Osteoblast (primary cell): Measurements from ENCODE around the gene COL8A2. TPM values are rescaled to one million over a fixed set of nuclear protein-coding genes. Genes with fewer than 3 reads are reported as not detected.
"Not testable (repeated sequence)": the region's sequence is repeated elsewhere in the genome, so short reads cannot be mapped to it uniquely, and the experiment has no call there.

Experiments
- DNase-seq: peaks from one replicate; pipeline ENCODE4 v3.0.0; 2011; ENCODE audit warnings: low spot score, mixed read lengths; ENCODE audit not compliant: insufficient read length; ENCODE audit errors: missing footprints
- H2AFZ ChIP-seq: 2 replicates; pipeline ENCODE4 v1.6.0; 2011; ENCODE audit warnings: mild to moderate bottlenecking, low read length
- H3K27ac ChIP-seq: 2 replicates; pipeline ENCODE4 v1.5.1; 2011; ENCODE audit warnings: mild to moderate bottlenecking, low read depth, low read length, moderate library complexity
- H3K27me3 ChIP-seq: 2 replicates; pipeline ENCODE4 v1.6.0; 2012; ENCODE audit warnings: mild to moderate bottlenecking, control low read depth, inconsistent platforms, low read length, moderate library complexity; ENCODE audit not compliant: insufficient read depth
- H3K36me3 ChIP-seq: 2 replicates; pipeline ENCODE4 v1.5.1; 2011; ENCODE audit warnings: mild to moderate bottlenecking, low read length, control low read depth, moderate library complexity; ENCODE audit not compliant: insufficient read depth
- H3K4me1 ChIP-seq: 2 replicates; pipeline ENCODE4 v1.5.1; 2011; ENCODE audit warnings: mild to moderate bottlenecking, low read length, control low read depth, moderate library complexity; ENCODE audit not compliant: insufficient read depth
- H3K4me2 ChIP-seq: 2 replicates; pipeline ENCODE4 v1.6.0; 2011; ENCODE audit warnings: mild to moderate bottlenecking, low read length; ENCODE audit not compliant: insufficient read depth
- H3K4me3 ChIP-seq: fragments of 200-600 bp; sonication (generic); 3 replicates; pipeline ENCODE4 v1.5.1; 2012; ENCODE audit warnings: mild to moderate bottlenecking, low read length, inconsistent platforms; ENCODE audit not compliant: insufficient read depth
- H3K79me2 ChIP-seq: 2 replicates; pipeline ENCODE4 v1.6.0; 2012; ENCODE audit warnings: mild to moderate bottlenecking, low read length, control low read depth, inconsistent platforms; ENCODE audit not compliant: insufficient read depth
- H3K9me3 ChIP-seq: 2 replicates; pipeline ENCODE4 v1.5.1; 2011; ENCODE audit warnings: low read depth, low read length, control low read depth
- H4K20me1 ChIP-seq: 2 replicates; pipeline ENCODE4 v1.6.0; 2012; ENCODE audit warnings: mild to moderate bottlenecking, low read length, control low read depth; ENCODE audit not compliant: insufficient read depth
- total RNA-seq: library from RNA; depleted of rRNA; stranded (reverse); fragments of >200 nt; gene quantifications from 2 replicates; pipeline ENCODE4 v1.2.3, GENCODE V29; 2012
- TF ChIP-seq, protein P1 (sequence below): IDR thresholded peaks from 2 replicates; pipeline ENCODE4 v1.5.1; 2011; ENCODE audit warnings: mild to moderate bottlenecking, low read depth, low read length, moderate library complexity; ENCODE audit errors: extremely low read depth

The COL8A2 gene
- total RNA-seq, 1 donor, result 15.2 TPM

GRCh38 chr1:36159614-36160387 is 34.8 kb upstream of the COL8A2 start:
- H3K4me2 ChIP-seq, result peak overlapping the region; percentile 70
- H2AFZ ChIP-seq, result no peak overlapping the region
- no peak overlapping the region for H3K4me3 ChIP-seq
- H3K4me1 ChIP-seq, result peaks cover 65% of the 10 kb centered on the region
- H3K27ac ChIP-seq, result peak overlapping the region; percentile 73
- H3K9me3 ChIP-seq, result no peaks in the 10 kb centered on the region
- peaks cover 80% of the 10 kb centered on the region for H4K20me1 ChIP-seq
- TF ChIP-seq, protein P1, sequence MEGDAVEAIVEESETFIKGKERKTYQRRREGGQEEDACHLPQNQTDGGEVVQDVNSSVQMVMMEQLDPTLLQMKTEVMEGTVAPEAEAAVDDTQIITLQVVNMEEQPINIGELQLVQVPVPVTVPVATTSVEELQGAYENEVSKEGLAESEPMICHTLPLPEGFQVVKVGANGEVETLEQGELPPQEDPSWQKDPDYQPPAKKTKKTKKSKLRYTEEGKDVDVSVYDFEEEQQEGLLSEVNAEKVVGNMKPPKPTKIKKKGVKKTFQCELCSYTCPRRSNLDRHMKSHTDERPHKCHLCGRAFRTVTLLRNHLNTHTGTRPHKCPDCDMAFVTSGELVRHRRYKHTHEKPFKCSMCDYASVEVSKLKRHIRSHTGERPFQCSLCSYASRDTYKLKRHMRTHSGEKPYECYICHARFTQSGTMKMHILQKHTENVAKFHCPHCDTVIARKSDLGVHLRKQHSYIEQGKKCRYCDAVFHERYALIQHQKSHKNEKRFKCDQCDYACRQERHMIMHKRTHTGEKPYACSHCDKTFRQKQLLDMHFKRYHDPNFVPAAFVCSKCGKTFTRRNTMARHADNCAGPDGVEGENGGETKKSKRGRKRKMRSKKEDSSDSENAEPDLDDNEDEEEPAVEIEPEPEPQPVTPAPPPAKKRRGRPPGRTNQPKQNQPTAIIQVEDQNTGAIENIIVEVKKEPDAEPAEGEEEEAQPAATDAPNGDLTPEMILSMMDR, result no peak
- H3K36me3 ChIP-seq, result peaks cover 30% of the 10 kb centered on the region
- peaks cover 96% of the 10 kb centered on the region for H3K79me2 ChIP-seq
- no peaks in the 10 kb centered on the region for H3K27me3 ChIP-seq
- DNase-seq, result no peak

GRCh38 chr1:36158827-36159252 is 33.8 kb upstream of the COL8A2 start:
- peaks cover 25% of the 10 kb centered on the region for H3K36me3 ChIP-seq
- H3K9me3 ChIP-seq, H3K27me3 ChIP-seq, H3K27ac ChIP-seq, DNase-seq, H2AFZ ChIP-seq: not testable (repeated sequence)
- H3K4me2 ChIP-seq, result peak overlapping the region; percentile 91
- peaks cover 65% of the 10 kb centered on the region for H3K4me1 ChIP-seq
- peaks cover 88% of the 10 kb centered on the region for H3K79me2 ChIP-seq
- H4K20me1 ChIP-seq, result peaks cover 70% of the 10 kb centered on the region
- H3K4me3 ChIP-seq, result peak overlapping the region; percentile 98

GRCh38 chr1:36157973-36158826 is 33.2 kb upstream of the COL8A2 start:
- Histone ChIP-seq H2AFZ (no peak overlapping the region), H3K27ac (peak overlapping the region; percentile 96), H3K79me2 (peaks cover 81% of the 10 kb centered on the region), H3K4me1 (peaks cover 62% of the 10 kb centered on the region), H3K36me3 (peaks cover 25% of the 10 kb centered on the region), H3K27me3 (no peaks in the 10 kb centered on the region), H3K4me3 (peak overlapping the region; percentile 98), H4K20me1 (peaks cover 64% of the 10 kb centered on the region), H3K4me2 (peak overlapping the region; percentile 91), H3K9me3 (no peaks in the 10 kb centered on the region)
- TF ChIP-seq, protein P1, result no peak
- no peak for DNase-seq

- Histone ChIP-seq H3K27me3 (no peaks in the 10 kb centered on the region), H3K4me1 (peaks cover 55% of the 10 kb centered on the region), H3K9me3 (no peaks in the 10 kb centered on the region), H2AFZ (peak overlapping the region; percentile 35), H4K20me1 (peaks cover 55% of the 10 kb centered on the region), H3K27ac (peak overlapping the region; percentile 96), H3K36me3 (peaks cover 22% of the 10 kb centered on the region), H3K4me3 (peak overlapping the region; percentile 98), H3K79me2 (peaks cover 72% of the 10 kb centered on the region), H3K4me2 (peak overlapping the region; percentile 91)
- DNase-seq, result peak; percentile 91
- TF ChIP-seq, protein P1, result no peak
These were observed 32.3 kb upstream of the COL8A2 start for GRCh38 chr1:36157115-36157903.
